Activated T-cell treated with anti-CD3 and anti-CD28 coated beads, Interleukin-2, amount 50 U/mL, for 72 hours (primary cell): ENCODE measurements around the gene SLC44A3. TPM values are rescaled to one million over a fixed set of nuclear protein-coding genes. Genes with fewer than 3 reads are reported as not detected.
"Not testable (repeated sequence)": the region's sequence is repeated elsewhere in the genome, so short reads cannot be mapped to it uniquely, and the experiment has no call there.

Source experiments
- ATAC-seq, 2 donors: fragments of 150-1000 bp; cut with Tn5 transposase; replicated peaks in 1 of 2; 2 replicates each; pipeline ENCODE4 v1.10.0; 2021; ENCODE audit warnings: moderate library complexity in 2 of 2, mild to moderate bottlenecking in 1 of 2
- DNase-seq, 2 donors: peaks; one replicate each; pipeline ENCODE4 v3.0.0; 2021 to 2022; ENCODE audit warnings: mixed read lengths in 1 of 2
- H3K27ac Mint-ChIP-seq: one replicate; pipeline ENCODE4 v1.8.0; 2022; ENCODE audit warnings: mild to moderate bottlenecking, moderate library complexity, mixed read lengths
- H3K27me3 Mint-ChIP-seq: one replicate; pipeline ENCODE4 v1.8.0; 2022; ENCODE audit warnings: low read depth, mixed read lengths
- H3K36me3 Mint-ChIP-seq, 2 donors: one replicate each; pipeline ENCODE4 v1.8.0; 2022; ENCODE audit warnings: mixed read lengths in 2 of 2, mild to moderate bottlenecking in 1 of 2; ENCODE audit not compliant: insufficient read depth in 2 of 2
- H3K4me1 Mint-ChIP-seq: one replicate; pipeline ENCODE4 v1.8.0; 2022; ENCODE audit warnings: low read depth, mixed read lengths
- H3K4me3 Mint-ChIP-seq, 2 donors: one replicate each; pipeline ENCODE4 v1.8.0; 2022; ENCODE audit warnings: mild to moderate bottlenecking in 2 of 2, mixed read lengths in 2 of 2, moderate library complexity in 2 of 2
- H3K9me3 Mint-ChIP-seq, 2 donors: one replicate each; pipeline ENCODE4 v1.8.0; 2022; ENCODE audit warnings: mixed read lengths in 2 of 2
- total RNA-seq, 2 donors: library from RNA; stranded (reverse); gene quantifications; one replicate each; pipeline ENCODE4 v1.2.3, GENCODE V29; 2022

The SLC44A3 gene
- total RNA-seq, 2 donors from 2014 or later = not detected

GRCh38 chr1:94828251-94828650 is 8.1 kb downstream of the SLC44A3 start:
- H3K9me3 Mint-ChIP-seq = no peaks in the 10 kb centered on the region
- peaks cover 45% of the 10 kb centered on the region for H3K27me3 Mint-ChIP-seq
- no peak overlapping the region for H3K4me3 Mint-ChIP-seq
- ATAC-seq = no peak
- DNase-seq = no peak
- H3K27ac Mint-ChIP-seq = no peak overlapping the region
- H3K4me1 Mint-ChIP-seq = no peaks in the 10 kb centered on the region
- no peaks in the 10 kb centered on the region for H3K36me3 Mint-ChIP-seq

GRCh38 chr1:94831641-94832040 is 11.5 kb downstream of the SLC44A3 start:
- DNase-seq (no peak), ATAC-seq (no peak)
- Mint-ChIP-seq H3K9me3 (no peaks in the 10 kb centered on the region), H3K4me1 (no peaks in the 10 kb centered on the region), H3K4me3 (no peak overlapping the region), H3K27ac (no peak overlapping the region), H3K27me3 (peaks cover 36% of the 10 kb centered on the region), H3K36me3 (no peaks in the 10 kb centered on the region)

- Mint-ChIP-seq H3K9me3 (no peaks in the 10 kb centered on the region), H3K27me3 (peaks cover 28% of the 10 kb centered on the region), H3K4me1 (no peaks in the 10 kb centered on the region), H3K4me3 (no peak overlapping the region), H3K36me3 (no peaks in the 10 kb centered on the region), H3K27ac (no peak overlapping the region)
- no peak for ATAC-seq
- no peak for DNase-seq
Observed at GRCh38 chr1:94832446-94832845, 12.3 kb downstream of the SLC44A3 start.

- H3K36me3 Mint-ChIP-seq = no peaks in the 10 kb centered on the region
Observed at GRCh38 chr1:94832931-94833585, 12.9 kb downstream of the SLC44A3 start.

GRCh38 chr1:94836891-94837290 is 16.7 kb downstream of the SLC44A3 start:
- DNase-seq (no peak), ATAC-seq (no peak)
- H3K4me1 Mint-ChIP-seq = no peaks in the 10 kb centered on the region
- peaks cover 10% of the 10 kb centered on the region for H3K27me3 Mint-ChIP-seq
- H3K9me3 Mint-ChIP-seq = no peaks in the 10 kb centered on the region
- no peak overlapping the region for H3K27ac Mint-ChIP-seq
- no peaks in the 10 kb centered on the region for H3K36me3 Mint-ChIP-seq
- no peak overlapping the region for H3K4me3 Mint-ChIP-seq

More at GRCh38 chr1:94832931-94833585, 12.9 kb downstream of the SLC44A3 start:
- ATAC-seq = no peak
- Mint-ChIP-seq H3K9me3 (no peaks in the 10 kb centered on the region), H3K27me3 (peaks cover 25% of the 10 kb centered on the region), H3K4me3 (no peak overlapping the region), H3K27ac (no peak overlapping the region), H3K4me1 (no peaks in the 10 kb centered on the region)
- DNase-seq = no peak

- H3K27me3 Mint-ChIP-seq = peaks cover 13% of the 10 kb centered on the region
- H3K4me3 Mint-ChIP-seq, H3K4me1 Mint-ChIP-seq, DNase-seq, H3K9me3 Mint-ChIP-seq, ATAC-seq, H3K27ac Mint-ChIP-seq, H3K36me3 Mint-ChIP-seq: not testable (repeated sequence)
Observed at GRCh38 chr1:94840381-94840780, 20.2 kb downstream of the SLC44A3 start.

GRCh38 chr1:94840808-94841207 is 20.7 kb downstream of the SLC44A3 start:
- DNase-seq (no peak), ATAC-seq (no peak)
- no peak overlapping the region for H3K27ac Mint-ChIP-seq
- H3K27me3 Mint-ChIP-seq = peaks cover 13% of the 10 kb centered on the region
- no peaks in the 10 kb centered on the region for H3K9me3 Mint-ChIP-seq
- H3K4me1 Mint-ChIP-seq = no peaks in the 10 kb centered on the region
- H3K4me3 Mint-ChIP-seq = no peak overlapping the region
- no peaks in the 10 kb centered on the region for H3K36me3 Mint-ChIP-seq

- DNase-seq (no peak), ATAC-seq (no peak)
- Mint-ChIP-seq H3K27ac (no peak overlapping the region), H3K4me1 (no peaks in the 10 kb centered on the region), H3K4me3 (no peak overlapping the region), H3K27me3 (peaks cover 13% of the 10 kb centered on the region), H3K9me3 (no peaks in the 10 kb centered on the region), H3K36me3 (no peaks in the 10 kb centered on the region)
Observed at GRCh38 chr1:94843430-94843829, 23.3 kb downstream of the SLC44A3 start.

- Mint-ChIP-seq H3K27ac (no peak overlapping the region), H3K9me3 (no peaks in the 10 kb centered on the region), H3K36me3 (no peaks in the 10 kb centered on the region), H3K4me3 (no peak overlapping the region), H3K4me1 (no peaks in the 10 kb centered on the region), H3K27me3 (peaks cover 13% of the 10 kb centered on the region)
- no peak for DNase-seq
- ATAC-seq = no peak
Observed at GRCh38 chr1:94843846-94844245, 23.7 kb downstream of the SLC44A3 start.

GRCh38 chr1:94846308-94846707 is 26.2 kb downstream of the SLC44A3 start:
- Mint-ChIP-seq H3K36me3 (no peaks in the 10 kb centered on the region), H3K27me3 (peaks cover 13% of the 10 kb centered on the region), H3K4me1 (no peaks in the 10 kb centered on the region), H3K9me3 (no peaks in the 10 kb centered on the region), H3K4me3 (no peak overlapping the region), H3K27ac (no peak overlapping the region)
- ATAC-seq (no peak), DNase-seq (no peak)

- Mint-ChIP-seq H3K4me3 (no peak overlapping the region), H3K27ac (no peak overlapping the region), H3K36me3 (no peaks in the 10 kb centered on the region), H3K27me3 (no peaks in the 10 kb centered on the region), H3K9me3 (no peaks in the 10 kb centered on the region), H3K4me1 (no peaks in the 10 kb centered on the region)
- ATAC-seq (no peak), DNase-seq (no peak)
Observed at GRCh38 chr1:94851571-94851970, 31.4 kb downstream of the SLC44A3 start.

GRCh38 chr1:94852788-94853187 is 32.6 kb downstream of the SLC44A3 start:
- Mint-ChIP-seq H3K27me3 (no peaks in the 10 kb centered on the region), H3K27ac (no peak overlapping the region), H3K36me3 (no peaks in the 10 kb centered on the region), H3K9me3 (no peaks in the 10 kb centered on the region), H3K4me1 (no peaks in the 10 kb centered on the region), H3K4me3 (no peak overlapping the region)
- DNase-seq (no peak), ATAC-seq (no peak)

GRCh38 chr1:94854458-94855306 is 34.5 kb downstream of the SLC44A3 start:
- H3K4me3 Mint-ChIP-seq = no peak overlapping the region
- no peaks in the 10 kb centered on the region for H3K4me1 Mint-ChIP-seq
- no peaks in the 10 kb centered on the region for H3K9me3 Mint-ChIP-seq
- H3K36me3 Mint-ChIP-seq = no peaks in the 10 kb centered on the region
- DNase-seq (peak; percentile 80), ATAC-seq (peak; percentile 95)
- H3K27me3 Mint-ChIP-seq = peaks cover 6% of the 10 kb centered on the region
- H3K27ac Mint-ChIP-seq = no peak overlapping the region
